ENCODE results near the gene PRKAR2A.

- TF ChIP-seq, protein P1, sequence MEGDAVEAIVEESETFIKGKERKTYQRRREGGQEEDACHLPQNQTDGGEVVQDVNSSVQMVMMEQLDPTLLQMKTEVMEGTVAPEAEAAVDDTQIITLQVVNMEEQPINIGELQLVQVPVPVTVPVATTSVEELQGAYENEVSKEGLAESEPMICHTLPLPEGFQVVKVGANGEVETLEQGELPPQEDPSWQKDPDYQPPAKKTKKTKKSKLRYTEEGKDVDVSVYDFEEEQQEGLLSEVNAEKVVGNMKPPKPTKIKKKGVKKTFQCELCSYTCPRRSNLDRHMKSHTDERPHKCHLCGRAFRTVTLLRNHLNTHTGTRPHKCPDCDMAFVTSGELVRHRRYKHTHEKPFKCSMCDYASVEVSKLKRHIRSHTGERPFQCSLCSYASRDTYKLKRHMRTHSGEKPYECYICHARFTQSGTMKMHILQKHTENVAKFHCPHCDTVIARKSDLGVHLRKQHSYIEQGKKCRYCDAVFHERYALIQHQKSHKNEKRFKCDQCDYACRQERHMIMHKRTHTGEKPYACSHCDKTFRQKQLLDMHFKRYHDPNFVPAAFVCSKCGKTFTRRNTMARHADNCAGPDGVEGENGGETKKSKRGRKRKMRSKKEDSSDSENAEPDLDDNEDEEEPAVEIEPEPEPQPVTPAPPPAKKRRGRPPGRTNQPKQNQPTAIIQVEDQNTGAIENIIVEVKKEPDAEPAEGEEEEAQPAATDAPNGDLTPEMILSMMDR (conservative IDR thresholded peaks at IDR 0.05 in 1 of 2, IDR thresholded peaks at IDR 0.05 in 1 of 2; ENCODE audit: extremely low read depth in 1 of 2, insufficient read depth in 1 of 2, low read depth in 1 of 2, low read length in 2 of 2): no peak
- TF ChIP-seq EZH2 (IDR thresholded peaks at IDR 0.05; ENCODE audit: borderline replicate concordance, low read length): no peak
Observed at GRCh38 chr3:48811524-48811923, 36.1 kb downstream of the PRKAR2A start.

All from mammary epithelial cell (primary cell).